ENCODE data around the gene PITHD1. TPM values are rescaled to one million over a fixed set of nuclear protein-coding genes. Genes with fewer than 3 reads are reported as not detected.
"Not testable (repeated sequence)": the region's sequence is repeated elsewhere in the genome, so short reads cannot be mapped to it uniquely, and the experiment has no call there.

The PITHD1 gene
- total RNA-seq, 2 experiments from 2014 or later: 73.8 to 75.1 TPM

- intact Hi-C loops (cut with micrococcal nuclease): no loop called here
- Mint-ChIP-seq H3K27me3 (ENCODE audit: low read depth) (no peaks in the 10 kb centered on the region), H3K36me3 (ENCODE audit: low read depth) (peaks cover 15% of the 10 kb centered on the region), H3K4me3 (no peak overlapping the region), H3K9me3 (no peaks in the 10 kb centered on the region), H3K27ac (no peak overlapping the region), H3K4me1 (ENCODE audit: low read depth) (peaks cover 5% of the 10 kb centered on the region)
- DNase-seq: no peak
- CTCF ChIA-PET: interaction anchor here (0.8 to 0.9 kb wide), 2 partner anchors 45 to 100 kb away, joined by 3 to 4 read pairs; no protein-coding TSS in a partner anchor
These were observed 38.7 kb downstream of the PITHD1 start for GRCh38 chr1:23816906-23817305.

- peaks cover 5% of the 10 kb centered on the region for H3K4me1 Mint-ChIP-seq (ENCODE audit: low read depth)
- H3K4me3 Mint-ChIP-seq: no peak overlapping the region
- H3K27me3 Mint-ChIP-seq (ENCODE audit: low read depth): no peaks in the 10 kb centered on the region
- no peaks in the 10 kb centered on the region for H3K9me3 Mint-ChIP-seq
- H3K36me3 Mint-ChIP-seq (ENCODE audit: low read depth): peaks cover 15% of the 10 kb centered on the region
- no peak for DNase-seq
- intact Hi-C loops (cut with micrococcal nuclease): no loop called here
- CTCF ChIA-PET: interaction anchor here (0.8 to 1.7 kb wide), 2 partner anchors 8 to 99 kb away, joined by 3 to 5 read pairs; no protein-coding TSS in a partner anchor
- H3K27ac Mint-ChIP-seq: no peak overlapping the region
These were observed 39.4 kb downstream of the PITHD1 start for GRCh38 chr1:23817633-23818032.

GRCh38 chr1:23823767-23824166, 45.5 kb downstream of the PITHD1 start:
- H3K9me3 Mint-ChIP-seq: no peaks in the 10 kb centered on the region
- DNase-seq: no peak
- CTCF ChIA-PET: interaction anchor here (5.5 kb wide), 1 partner anchor 13 kb away, joined by 48 read pairs; no protein-coding TSS in a partner anchor
- peaks cover 15% of the 10 kb centered on the region for H3K4me1 Mint-ChIP-seq (ENCODE audit: low read depth)
- peak overlapping the region; percentile 38 for H3K4me3 Mint-ChIP-seq
- intact Hi-C loops (cut with micrococcal nuclease): loop anchor here (2.0 kb wide), 2 partner anchors 45 to 135 kb away; partner anchors contain the start of genes PITHD1 and PNRC2
- peaks cover 2% of the 10 kb centered on the region for H3K36me3 Mint-ChIP-seq (ENCODE audit: low read depth)
- no peaks in the 10 kb centered on the region for H3K27me3 Mint-ChIP-seq (ENCODE audit: low read depth)
- no peak overlapping the region for H3K27ac Mint-ChIP-seq

GRCh38 chr1:23824711-23825075, 46.5 kb downstream of the PITHD1 start:
- no peaks in the 10 kb centered on the region for H3K27me3 Mint-ChIP-seq (ENCODE audit: low read depth)
- peak overlapping the region; percentile 92 for H3K27ac Mint-ChIP-seq
- no peak for DNase-seq
- intact Hi-C loops (cut with micrococcal nuclease): loop anchor here (1.0 to 2.0 kb wide), 4 partner anchors 24 to 134 kb away; partner anchors contain the start of genes FUCA1, GALE, PITHD1 and PNRC2
- H3K9me3 Mint-ChIP-seq: no peaks in the 10 kb centered on the region
- peaks cover 2% of the 10 kb centered on the region for H3K36me3 Mint-ChIP-seq (ENCODE audit: low read depth)
- H3K4me3 Mint-ChIP-seq: peak overlapping the region; percentile 91
- CTCF ChIA-PET: interaction anchor here (1.1 to 5.5 kb wide), 2 partner anchors 14 to 53 kb away, joined by 4 to 48 read pairs; no protein-coding TSS in a partner anchor
- H3K4me1 Mint-ChIP-seq (ENCODE audit: low read depth): peaks cover 15% of the 10 kb centered on the region

- H3K9me3 Mint-ChIP-seq: no peaks in the 10 kb centered on the region
- H3K27ac Mint-ChIP-seq: peak within 1 kb of the TSS; percentile 92
- CTCF ChIA-PET: interaction anchor here (0.6 to 5.5 kb wide), 5 partner anchors 15 to 107 kb away, joined by 3 to 48 read pairs (median 3); partner anchors contain the start of gene FUCA1
- H3K27me3 Mint-ChIP-seq (ENCODE audit: low read depth): no peaks in the 10 kb centered on the region
- peaks cover 15% of the 10 kb centered on the region for H3K4me1 Mint-ChIP-seq (ENCODE audit: low read depth)
- DNase-seq: peak; percentile 92
- intact Hi-C loops (cut with micrococcal nuclease): loop anchor here (1.0 to 2.0 kb wide), 4 partner anchors 25 to 134 kb away; partner anchors contain the start of genes FUCA1, GALE, PITHD1 and PNRC2
- H3K4me3 Mint-ChIP-seq: peak within 1 kb of the TSS; percentile 91
- H3K36me3 Mint-ChIP-seq (ENCODE audit: low read depth): peaks cover 2% of the 10 kb centered on the region
These were observed 47.0 kb downstream of the PITHD1 start, which contains the start of gene HMGCL for GRCh38 chr1:23825076-23825761. HMGCL (minus strand) TSS chr1:23825429; CDS start chr1:23825415, 14 bp downstream.

- Mint-ChIP-seq H3K27ac (peak overlapping the region; percentile 92), H3K27me3 (ENCODE audit: low read depth) (no peaks in the 10 kb centered on the region), H3K9me3 (no peaks in the 10 kb centered on the region), H3K4me1 (ENCODE audit: low read depth) (peaks cover 15% of the 10 kb centered on the region), H3K36me3 (ENCODE audit: low read depth) (peaks cover 2% of the 10 kb centered on the region), H3K4me3 (peak overlapping the region; percentile 91)
- intact Hi-C loops (cut with micrococcal nuclease): loop anchor here (1.0 to 2.0 kb wide), 4 partner anchors 26 to 133 kb away; partner anchors contain the start of genes FUCA1, GALE, PITHD1 and PNRC2
- peak; percentile 21 for DNase-seq
- CTCF ChIA-PET: interaction anchor here (0.6 to 5.5 kb wide), 4 partner anchors 15 to 106 kb away, joined by 3 to 48 read pairs (median 3); partner anchors contain the start of gene FUCA1
These were observed 47.7 kb downstream of the PITHD1 start for GRCh38 chr1:23825762-23826522.

- H3K27ac Mint-ChIP-seq; H3K27me3 Mint-ChIP-seq (ENCODE audit: low read depth); H3K9me3 Mint-ChIP-seq; H3K36me3 Mint-ChIP-seq (ENCODE audit: low read depth); DNase-seq; intact Hi-C loops (cut with micrococcal nuclease): not testable (repeated sequence)
- CTCF ChIA-PET: interaction anchor here (1.1 kb wide), 1 partner anchor 40 kb away, joined by 3 read pairs; no protein-coding TSS in a partner anchor
- peak overlapping the region; percentile 91 for H3K4me3 Mint-ChIP-seq
- peaks cover 15% of the 10 kb centered on the region for H3K4me1 Mint-ChIP-seq (ENCODE audit: low read depth)
These were observed 48.4 kb downstream of the PITHD1 start for GRCh38 chr1:23826590-23826989.

GRCh38 chr1:23827717-23828116, 49.5 kb downstream of the PITHD1 start:
- H3K4me3 Mint-ChIP-seq: no peak overlapping the region
- no peaks in the 10 kb centered on the region for H3K9me3 Mint-ChIP-seq
- no peak overlapping the region for H3K27ac Mint-ChIP-seq
- no peak for DNase-seq
- CTCF ChIA-PET: interaction anchor here (1.1 to 1.6 kb wide), 2 partner anchors 17 to 41 kb away, joined by 3 to 6 read pairs; no protein-coding TSS in a partner anchor
- intact Hi-C loops (cut with micrococcal nuclease): no loop called here
- H3K4me1 Mint-ChIP-seq (ENCODE audit: low read depth): peaks cover 15% of the 10 kb centered on the region
- H3K36me3 Mint-ChIP-seq (ENCODE audit: low read depth): peaks cover 2% of the 10 kb centered on the region
- no peaks in the 10 kb centered on the region for H3K27me3 Mint-ChIP-seq (ENCODE audit: low read depth)

GRCh38 chr1:23834156-23834555, 55.9 kb downstream of the PITHD1 start:
- H3K4me3 Mint-ChIP-seq; H3K9me3 Mint-ChIP-seq; intact Hi-C loops (cut with micrococcal nuclease); H3K4me1 Mint-ChIP-seq (ENCODE audit: low read depth); H3K27ac Mint-ChIP-seq; H3K36me3 Mint-ChIP-seq (ENCODE audit: low read depth); DNase-seq; H3K27me3 Mint-ChIP-seq (ENCODE audit: low read depth): not testable (repeated sequence)
- CTCF ChIA-PET: interaction anchor here (0.9 to 1.4 kb wide), 2 partner anchors 12 to 23 kb away, joined by 3 to 4 read pairs; no protein-coding TSS in a partner anchor

- no peak overlapping the region for H3K27ac Mint-ChIP-seq
- no peak overlapping the region for H3K4me3 Mint-ChIP-seq
- intact Hi-C loops (cut with micrococcal nuclease): no loop called here
- no peaks in the 10 kb centered on the region for H3K36me3 Mint-ChIP-seq (ENCODE audit: low read depth)
- peaks cover 2% of the 10 kb centered on the region for H3K27me3 Mint-ChIP-seq (ENCODE audit: low read depth)
- no peaks in the 10 kb centered on the region for H3K9me3 Mint-ChIP-seq
- no peak for DNase-seq
- H3K4me1 Mint-ChIP-seq (ENCODE audit: low read depth): peaks cover 9% of the 10 kb centered on the region
- CTCF ChIA-PET: no interaction called here
These were observed 57.8 kb downstream of the PITHD1 start for GRCh38 chr1:23836037-23836436.

All from activated naive CD4-positive, alpha-beta T cell treated with anti-CD3 and anti-CD28 coated beads for 36 hours (primary cell).